Transverse colon (tissue), 4 donors: ENCODE data around the gene COMMD3. TPM values are rescaled to one million over a fixed set of nuclear protein-coding genes. Genes with fewer than 3 reads are reported as not detected.

Source experiments
- DNase-seq: peaks from one replicate; pipeline ENCODE4 v3.0.0-alpha.2; 2019
- H3K27ac ChIP-seq, 4 donors: fragments of 200-600 bp; sonication (generic); 2 replicates each; pipeline ENCODE4 v1.5.1; 2016 to 2018; ENCODE audit warnings: inconsistent platforms in 4 of 4
- H3K27me3 ChIP-seq: fragments of 200-600 bp; sonication (generic); 2 replicates; pipeline ENCODE4 v1.5.1; 2017; ENCODE audit warnings: inconsistent platforms
- H3K36me3 ChIP-seq, 4 donors: fragments of 200-600 bp; sonication (generic); 2 replicates each; pipeline ENCODE4 v1.5.1; 2017 to 2019; ENCODE audit warnings: inconsistent platforms in 4 of 4
- H3K4me1 ChIP-seq, 4 donors: fragments of 200-600 bp; sonication (generic); 2 replicates each; pipeline ENCODE4 v1.5.1; 2017 to 2020; ENCODE audit warnings: inconsistent platforms in 4 of 4
- H3K4me3 ChIP-seq, 4 donors: fragments of 200-600 bp; sonication (generic); 1 replicate in 1 of 4; 2 replicates in 3 of 4; pipeline versions ENCODE4 v1.5.1 to v1.6.1; 2017 to 2019; ENCODE audit warnings: inconsistent platforms in 4 of 4
- H3K9me3 ChIP-seq, 2 donors: fragments of 200-600 bp; sonication (generic); 2 replicates each; pipeline ENCODE4 v1.5.1; 2017 to 2019; ENCODE audit warnings: inconsistent platforms in 2 of 2
- CTCF ChIP-seq, 5 experiments: fragments of 200-600 bp in 3 of 5; fragments of 450-650 bp in 2 of 5; sonication (generic) in 3 of 5; IDR thresholded peaks; 1 replicate in 2 of 5; 2 replicates in 3 of 5; pipeline ENCODE4 v1.5.1; 2016 to 2017; ENCODE audit warnings: antibody characterized with exemption in 5 of 5, inconsistent platforms in 3 of 5, mild to moderate bottlenecking in 2 of 5, moderate library complexity in 1 of 5
- EP300 ChIP-seq: sonication (generic); formaldehyde crosslinking; IDR thresholded peaks from one replicate; pipeline ENCODE4 v1.6.1; 2017; ENCODE audit warnings: antibody characterized with exemption, low read depth
- POLR2A ChIP-seq: fragments of 450-650 bp; IDR thresholded peaks from one replicate; pipeline ENCODE4 v1.6.1; 2016; ENCODE audit warnings: antibody characterized with exemption, mild to moderate bottlenecking, moderate library complexity
- POLR2AphosphoS5 ChIP-seq, 3 donors: sonication (generic); formaldehyde crosslinking; IDR thresholded peaks; one replicate each; pipeline ENCODE4 v1.6.1; 2016; ENCODE audit warnings: antibody characterized with exemption in 3 of 3
- WGBS, 2 donors: methylation state at CpG; one replicate each; pipeline ENCODE4 v1.1.5; 2018; ENCODE audit warnings: low coverage in 1 of 2; 5-methylcytosine and 5-hydroxymethylcytosine counted together
- in situ Hi-C, 4 donors: fragments of 200-750 bp; cut with MboI; loops; one replicate each; pipeline versions ENCODE4 v1.15.0 to v1.15.1; 2017; ENCODE audit warnings: low sequenced_read_pairs in 3 of 4, low pct_ligation_motif_present in 1 of 4, low pct_unique_long_range_greater_than_20kb in 1 of 4
- intact Hi-C: fragments of 100-400 bp; cut with DNase I; formaldehyde crosslinking; loops from one replicate; pipeline ENCODE4 v1.15.1; 2023; ENCODE audit warnings: low total_unique reads
- total RNA-seq, 4 donors: library from RNA; depleted of rRNA; stranded (reverse); fragments of >200 nt; gene quantifications; one replicate each; pipeline ENCODE4 v1.1.0, GENCODE V29; 2016

The COMMD3 gene
- total RNA-seq, 4 donors from 2014 or later, result 3.0 to 35.1 (median 18.3) TPM

GRCh38 chr10:22294694-22295093 is 21.5 kb upstream of the COMMD3 start:
- Histone ChIP-seq H3K27me3 (no peaks in the 10 kb centered on the region), H3K4me1 (no peaks in the 10 kb centered on the region), H3K36me3 (no peaks in the 10 kb centered on the region), H3K4me3 (no peak overlapping the region), H3K9me3 (no peaks in the 10 kb centered on the region), H3K27ac (no peak overlapping the region)
- intact Hi-C loops (no loop called here), in situ Hi-C loops (no loop called here)
- TF ChIP-seq CTCF (IDR thresholded peaks at IDR 0.05), result no peak
- 15 to 30% methylated on average over 2 of the region's 2 CpGs for WGBS, 2 donors
- DNase-seq, result no peak

GRCh38 chr10:22301193-22301592 is 15.0 kb upstream of the COMMD3 start:
- Histone ChIP-seq H3K36me3 (no peaks in the 10 kb centered on the region), H3K4me3 (no peak overlapping the region), H3K4me1 (no peaks in the 10 kb centered on the region), H3K27me3 (no peaks in the 10 kb centered on the region), H3K27ac (no peak overlapping the region), H3K9me3 (no peaks in the 10 kb centered on the region)
- intact Hi-C loops (no loop called here), in situ Hi-C loops (loop anchor here in 1 of 4 donors (25.0 kb wide), 2 partner anchors 289 to 789 kb away; partner anchors contain the start of gene DNAJC1)
- no peak for DNase-seq
- 98% methylated on average over 4 of the region's 4 CpGs; no CpG with 5 or more reads in 1 of the 2 donors for WGBS, 2 donors
- TF ChIP-seq EP300, result no peak
- TF ChIP-seq POLR2AphosphoS5 (IDR thresholded peaks at IDR 0.05), result no peak
- no peak for TF ChIP-seq CTCF (IDR thresholded peaks at IDR 0.05)
- TF ChIP-seq POLR2A, result no peak

- H3K4me1 ChIP-seq, result no peaks in the 10 kb centered on the region
- in situ Hi-C loops (loop anchor here in 1 of 4 donors (25.0 kb wide), 2 partner anchors 291 to 791 kb away; partner anchors contain the start of gene DNAJC1), intact Hi-C loops (no loop called here)
- no peak overlapping the region for H3K4me3 ChIP-seq
- no peaks in the 10 kb centered on the region for H3K27me3 ChIP-seq
- no peak for TF ChIP-seq CTCF (IDR thresholded peaks at IDR 0.05)
- TF ChIP-seq POLR2A, result no peak
- no peak for TF ChIP-seq POLR2AphosphoS5 (IDR thresholded peaks at IDR 0.05)
- no peak for TF ChIP-seq EP300
- no peaks in the 10 kb centered on the region for H3K9me3 ChIP-seq
- WGBS, 2 donors, result 88 to 100% methylated on average over 2 to 3 of the region's 3 CpGs
- no peak for DNase-seq
- no peaks in the 10 kb centered on the region for H3K36me3 ChIP-seq
- H3K27ac ChIP-seq, result no peak overlapping the region
Measured at GRCh38 chr10:22303461-22303860, 12.7 kb upstream of the COMMD3 start.

- intact Hi-C loops, result no loop called here
- Histone ChIP-seq H3K36me3 (no peaks in the 10 kb centered on the region), H3K27ac (no peak overlapping the region), H3K4me1 (no peaks in the 10 kb centered on the region), H3K9me3 (no peaks in the 10 kb centered on the region), H3K27me3 (peaks cover 3% of the 10 kb centered on the region), H3K4me3 (no peak overlapping the region)
- in situ Hi-C loops, result loop anchor here in 1 of 4 donors (25.0 kb wide), 2 partner anchors 293 to 793 kb away; partner anchors contain the start of gene DNAJC1
- WGBS, 2 donors, result 54 to 59% methylated on average over 2 of the region's 2 CpGs
- TF ChIP-seq EP300 (no peak), POLR2AphosphoS5 (IDR thresholded peaks at IDR 0.05) (no peak), POLR2A (no peak), CTCF (IDR thresholded peaks at IDR 0.05) (no peak)
- no peak for DNase-seq
Measured at GRCh38 chr10:22305721-22306120, 10.5 kb upstream of the COMMD3 start.
